ENCODE measurements around the gene PDXDC1. TPM values are rescaled to one million over a fixed set of nuclear protein-coding genes. Genes with fewer than 3 reads are reported as not detected.
"Not testable (repeated sequence)": the region's sequence is repeated elsewhere in the genome, so short reads cannot be mapped to it uniquely, and the experiment has no call there.

PDXDC1 gene, protein sequence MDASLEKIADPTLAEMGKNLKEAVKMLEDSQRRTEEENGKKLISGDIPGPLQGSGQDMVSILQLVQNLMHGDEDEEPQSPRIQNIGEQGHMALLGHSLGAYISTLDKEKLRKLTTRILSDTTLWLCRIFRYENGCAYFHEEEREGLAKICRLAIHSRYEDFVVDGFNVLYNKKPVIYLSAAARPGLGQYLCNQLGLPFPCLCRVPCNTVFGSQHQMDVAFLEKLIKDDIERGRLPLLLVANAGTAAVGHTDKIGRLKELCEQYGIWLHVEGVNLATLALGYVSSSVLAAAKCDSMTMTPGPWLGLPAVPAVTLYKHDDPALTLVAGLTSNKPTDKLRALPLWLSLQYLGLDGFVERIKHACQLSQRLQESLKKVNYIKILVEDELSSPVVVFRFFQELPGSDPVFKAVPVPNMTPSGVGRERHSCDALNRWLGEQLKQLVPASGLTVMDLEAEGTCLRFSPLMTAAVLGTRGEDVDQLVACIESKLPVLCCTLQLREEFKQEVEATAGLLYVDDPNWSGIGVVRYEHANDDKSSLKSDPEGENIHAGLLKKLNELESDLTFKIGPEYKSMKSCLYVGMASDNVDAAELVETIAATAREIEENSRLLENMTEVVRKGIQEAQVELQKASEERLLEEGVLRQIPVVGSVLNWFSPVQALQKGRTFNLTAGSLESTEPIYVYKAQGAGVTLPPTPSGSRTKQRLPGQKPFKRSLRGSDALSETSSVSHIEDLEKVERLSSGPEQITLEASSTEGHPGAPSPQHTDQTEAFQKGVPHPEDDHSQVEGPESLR
- 10 to 100 TPM; 50.6 to 80.4 TPM for total RNA-seq

DNA sequence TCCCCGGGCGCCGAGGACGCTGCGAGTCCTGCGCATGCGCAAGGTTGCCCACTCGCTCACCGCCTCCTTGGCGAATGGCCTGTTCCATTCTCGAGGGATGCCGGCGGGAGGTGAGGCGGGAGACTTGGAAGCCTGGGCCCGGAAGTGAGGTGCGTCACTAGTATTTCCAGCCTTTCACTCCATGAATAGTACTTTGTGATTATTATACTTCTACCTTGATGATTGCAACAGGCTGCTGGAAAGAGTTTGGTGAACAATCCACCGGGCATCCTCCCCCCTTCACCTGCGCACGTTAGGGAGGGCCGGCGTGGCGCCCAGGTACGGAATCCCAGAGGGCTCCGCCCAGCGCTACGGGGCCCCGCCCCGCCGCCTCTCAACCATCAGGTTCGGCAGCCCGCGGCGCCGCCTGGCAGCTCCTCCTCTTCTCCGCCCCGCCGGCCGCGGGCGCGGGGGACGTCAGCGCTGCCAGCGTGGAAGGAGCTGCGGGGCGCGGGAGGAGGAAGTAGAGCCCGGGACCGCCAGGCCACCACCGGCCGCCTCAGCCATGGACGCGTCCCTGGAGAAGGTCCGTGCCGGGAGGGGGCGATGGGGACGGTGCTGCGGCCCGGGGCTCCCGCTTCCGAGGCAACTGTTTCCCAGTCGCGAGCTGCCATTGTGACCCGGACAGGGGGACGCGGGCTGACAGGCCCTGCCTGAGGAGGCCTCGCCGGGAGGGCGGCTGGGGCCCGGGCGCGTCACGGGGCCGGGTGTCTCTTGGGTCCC is at the start of gene PDXDC1:
Gene PDXDC1 (plus strand): TSS at position 371 of the 762 bp plus-strand sequence. CDS start 174 bp downstream, at position 545.
- not testable (repeated sequence) for H3K36me3 Mint-ChIP-seq, H3K9me3 Mint-ChIP-seq
- H3K27ac Mint-ChIP-seq, result peak within 1 kb of the TSS; percentile 65 to 87
- ATAC-seq, result peak; percentile 94 to 98
- DNase-seq (ENCODE audit: low spot score in 2 of 2), result peak; percentile 93 to 97

DNA sequence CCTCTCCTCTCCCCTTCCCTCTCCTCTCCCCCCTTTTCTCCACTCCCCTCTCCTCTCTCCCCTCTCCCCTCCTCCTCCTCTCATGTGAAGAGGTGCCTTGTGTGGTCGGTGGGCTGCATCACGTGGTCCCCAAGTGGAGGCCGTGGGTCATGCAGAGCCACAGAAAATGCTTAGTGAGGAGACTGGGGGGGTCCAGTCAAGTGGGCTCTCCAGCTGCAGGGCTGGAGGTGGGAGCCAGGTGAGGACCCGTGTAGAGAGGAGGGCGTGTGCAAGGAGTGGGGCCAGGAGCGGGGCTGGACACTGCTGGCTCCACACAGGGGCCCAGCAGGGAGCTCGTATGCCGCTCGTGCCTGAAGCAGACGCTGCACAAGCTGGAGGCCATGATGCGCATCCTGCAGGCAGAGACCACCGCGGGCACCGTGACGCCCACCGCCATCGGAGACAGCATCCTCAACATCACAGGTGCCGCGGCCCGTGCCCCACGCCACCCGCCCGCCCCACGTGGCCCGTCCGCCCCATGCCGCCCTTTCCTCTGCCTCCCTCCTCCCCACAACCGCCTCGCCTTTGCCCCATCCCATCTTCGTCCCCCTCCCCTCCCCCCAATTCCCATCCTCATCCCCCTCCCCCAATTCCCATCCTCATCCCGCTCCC is 46.6 kb upstream of the PDXDC1 start:
- ATAC-seq (peak in 1 of 2 donors; percentile 47), DNase-seq (ENCODE audit: low spot score in 2 of 2) (peak in 1 of 2 donors; percentile 55)
- not testable (repeated sequence) for H3K36me3 Mint-ChIP-seq, H3K9me3 Mint-ChIP-seq
- H3K27ac Mint-ChIP-seq, result peak overlapping the region; percentile 66 to 75

DNA sequence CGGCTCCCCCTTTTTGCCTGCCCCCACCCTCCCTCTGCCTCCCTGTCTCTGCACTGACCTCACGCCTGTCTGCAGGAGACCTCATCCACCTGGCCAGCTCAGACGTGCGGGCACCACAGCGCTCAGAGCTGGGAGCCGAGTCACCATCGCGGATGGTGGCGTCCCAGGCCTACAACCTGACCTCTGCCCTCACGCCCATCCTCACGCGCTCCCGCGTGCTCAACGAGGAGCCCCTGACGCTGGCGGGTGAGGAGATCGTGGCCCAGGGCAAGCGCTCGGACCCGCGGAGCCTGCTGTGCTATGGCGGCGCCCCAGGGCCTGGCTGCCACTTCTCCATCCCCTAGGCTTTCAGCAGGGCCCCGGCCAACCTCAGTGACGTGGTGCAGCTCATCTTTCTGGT is 45.6 kb upstream of the PDXDC1 start:
- not testable (repeated sequence) for ATAC-seq; H3K9me3 Mint-ChIP-seq; H3K36me3 Mint-ChIP-seq; H3K27ac Mint-ChIP-seq; DNase-seq (ENCODE audit: low spot score in 2 of 2)

DNA sequence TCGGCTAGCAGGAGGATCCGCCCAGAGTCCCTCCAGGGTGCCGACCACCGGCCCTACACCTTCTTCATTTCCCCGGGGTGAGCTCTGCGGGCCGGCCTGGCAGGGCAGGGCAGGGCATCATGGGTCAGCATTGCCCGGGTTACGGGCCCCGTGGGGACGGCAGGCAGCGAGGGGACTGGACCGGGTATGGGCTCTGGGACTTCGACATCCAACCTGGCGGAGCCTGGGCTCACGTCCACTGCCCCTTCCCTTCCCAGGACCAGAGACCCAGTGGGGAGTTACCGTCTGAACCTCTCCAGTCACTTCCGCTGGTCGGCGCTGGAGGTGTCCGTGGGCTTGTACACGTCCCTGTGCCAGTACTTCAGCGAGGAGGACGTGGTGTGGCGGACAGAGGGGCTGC is 44.6 kb upstream of the PDXDC1 start:
- H3K27ac Mint-ChIP-seq; ATAC-seq; DNase-seq (ENCODE audit: low spot score in 2 of 2); H3K36me3 Mint-ChIP-seq; H3K9me3 Mint-ChIP-seq: not testable (repeated sequence)

DNA sequence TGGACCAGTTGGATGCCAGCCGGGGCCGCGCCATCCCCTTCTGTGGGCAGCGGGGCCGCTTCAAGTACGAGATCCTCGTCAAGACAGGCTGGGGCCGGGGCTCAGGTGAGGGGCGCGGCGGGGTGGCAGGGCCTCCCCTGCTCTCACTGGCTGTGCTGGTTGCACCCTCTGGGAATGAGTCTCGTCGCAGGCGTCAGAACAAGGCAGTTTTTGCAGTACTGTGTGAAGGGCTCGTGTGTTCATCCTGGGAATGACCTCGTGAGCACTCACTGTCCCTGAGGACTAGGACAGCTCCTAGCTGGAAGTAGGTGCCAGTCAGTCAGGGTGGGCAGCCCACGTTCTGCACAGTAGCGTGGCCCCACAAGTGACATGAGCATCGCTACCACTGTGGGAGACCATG is 43.9 kb upstream of the PDXDC1 start:
- ATAC-seq, result not testable (repeated sequence)

DNA sequence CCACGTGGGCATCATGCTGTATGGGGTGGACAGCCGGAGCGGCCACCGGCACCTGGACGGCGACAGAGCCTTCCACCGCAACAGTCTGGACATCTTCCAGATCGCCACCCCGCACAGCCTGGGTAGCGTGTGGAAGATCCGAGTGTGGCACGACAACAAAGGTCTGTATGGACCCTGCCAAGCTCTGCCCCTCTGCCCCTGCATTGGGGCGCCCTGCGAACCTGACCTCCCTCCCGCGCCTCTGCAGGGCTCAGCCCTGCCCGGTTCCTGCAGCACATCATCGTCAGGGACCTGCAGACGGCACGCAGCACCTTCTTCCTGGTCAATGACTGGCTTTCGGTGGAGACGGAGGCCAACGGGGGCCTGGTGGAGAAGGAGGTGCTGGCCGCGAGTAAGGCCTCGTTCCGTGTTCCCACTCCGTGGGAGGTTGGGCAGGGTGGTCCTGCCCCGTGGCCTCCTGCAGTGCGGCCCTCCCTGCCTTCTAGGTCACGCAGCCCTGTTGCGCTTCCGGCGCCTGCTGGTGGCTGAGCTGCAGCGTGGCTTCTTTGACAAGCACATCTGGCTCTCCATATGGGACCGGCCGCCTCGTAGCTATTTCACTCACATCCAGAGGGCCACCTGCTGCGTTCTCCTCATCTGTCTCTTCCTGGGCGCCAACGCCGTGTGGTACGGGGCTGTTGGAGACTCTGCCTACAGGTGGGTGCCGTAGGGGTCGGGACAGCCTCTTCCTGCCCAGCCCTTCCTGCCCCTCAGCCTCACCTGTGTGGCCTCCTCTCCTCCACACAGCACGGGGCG is 42.0 kb upstream of the PDXDC1 start:
- H3K36me3 Mint-ChIP-seq; ATAC-seq; DNase-seq (ENCODE audit: low spot score in 2 of 2); H3K27ac Mint-ChIP-seq; H3K9me3 Mint-ChIP-seq: not testable (repeated sequence)

More for the DNA sequence above, 43.9 kb upstream of the PDXDC1 start:
- H3K27ac Mint-ChIP-seq; DNase-seq (ENCODE audit: low spot score in 2 of 2); H3K9me3 Mint-ChIP-seq; H3K36me3 Mint-ChIP-seq: not testable (repeated sequence)

DNA sequence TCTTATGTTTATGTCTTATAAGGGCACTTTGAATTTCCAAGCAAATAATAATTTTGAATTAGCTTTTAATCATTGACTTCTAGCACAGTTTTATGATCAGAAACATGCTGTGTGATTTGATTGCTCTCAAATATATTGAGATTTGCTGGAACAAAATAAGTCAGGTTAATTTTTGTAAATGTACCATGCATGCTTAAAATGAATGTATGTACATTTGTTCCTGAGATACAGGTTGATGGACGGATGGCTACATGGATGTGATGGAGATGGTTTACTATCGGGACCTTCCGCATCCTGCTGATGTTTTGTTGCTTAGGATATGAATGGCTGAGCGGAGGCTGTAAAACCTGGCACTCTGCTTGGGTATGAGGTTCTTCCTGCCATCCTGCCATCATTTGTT is 37.7 kb upstream of the PDXDC1 start, which contains the start of gene NPIPA1:
Gene NPIPA1 (plus strand): TSS at position 301 of the 400 bp plus-strand sequence. CDS start 0 bp downstream, at position 301.
- not testable (repeated sequence) for H3K36me3 Mint-ChIP-seq; ATAC-seq; H3K27ac Mint-ChIP-seq; H3K9me3 Mint-ChIP-seq; DNase-seq (ENCODE audit: low spot score in 2 of 2)

DNA sequence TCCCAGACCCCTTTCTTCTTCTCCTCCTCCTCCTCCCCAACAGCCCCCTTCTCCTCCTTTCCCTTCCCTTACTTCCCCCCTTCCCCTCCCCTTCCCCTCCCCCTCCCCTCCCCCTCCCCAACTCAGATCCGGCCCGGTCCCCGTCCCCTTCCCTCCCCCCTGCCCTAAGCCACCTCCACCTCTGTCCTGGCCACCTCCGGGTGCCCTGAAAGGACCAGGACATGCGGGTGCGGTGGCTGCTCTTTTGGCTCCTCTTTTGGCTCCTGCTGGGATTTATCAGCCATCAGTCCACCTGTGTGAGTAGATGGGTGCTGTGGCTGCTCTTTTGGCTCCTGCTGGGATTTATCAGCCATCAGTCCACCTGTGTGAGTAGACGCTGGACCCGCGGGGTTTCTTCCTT is 36.8 kb upstream of the PDXDC1 start:
- DNase-seq (ENCODE audit: low spot score in 2 of 2); H3K27ac Mint-ChIP-seq; ATAC-seq; H3K36me3 Mint-ChIP-seq; H3K9me3 Mint-ChIP-seq: not testable (repeated sequence)

DNA sequence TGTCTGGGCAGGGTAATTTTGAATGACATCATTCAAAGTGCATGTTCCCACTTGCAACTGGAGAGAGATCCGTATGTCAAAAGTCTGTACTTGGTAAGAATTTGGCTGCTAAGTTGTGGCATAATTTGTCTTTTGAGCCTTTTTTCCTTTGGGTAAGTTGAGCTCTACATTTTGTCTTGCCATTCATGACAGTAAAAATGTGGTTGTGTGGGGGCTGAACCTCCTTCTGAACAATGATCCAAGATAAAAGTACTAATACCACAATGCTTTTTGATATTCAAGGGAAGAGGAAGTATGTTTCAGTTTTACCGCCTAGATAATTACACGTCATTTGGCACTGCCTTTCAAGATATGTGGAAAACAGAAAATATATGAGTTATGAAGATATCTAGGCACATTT is 32.1 kb upstream of the PDXDC1 start:
- not testable (repeated sequence) for DNase-seq (ENCODE audit: low spot score in 2 of 2); ATAC-seq; H3K9me3 Mint-ChIP-seq; H3K36me3 Mint-ChIP-seq; H3K27ac Mint-ChIP-seq

DNA sequence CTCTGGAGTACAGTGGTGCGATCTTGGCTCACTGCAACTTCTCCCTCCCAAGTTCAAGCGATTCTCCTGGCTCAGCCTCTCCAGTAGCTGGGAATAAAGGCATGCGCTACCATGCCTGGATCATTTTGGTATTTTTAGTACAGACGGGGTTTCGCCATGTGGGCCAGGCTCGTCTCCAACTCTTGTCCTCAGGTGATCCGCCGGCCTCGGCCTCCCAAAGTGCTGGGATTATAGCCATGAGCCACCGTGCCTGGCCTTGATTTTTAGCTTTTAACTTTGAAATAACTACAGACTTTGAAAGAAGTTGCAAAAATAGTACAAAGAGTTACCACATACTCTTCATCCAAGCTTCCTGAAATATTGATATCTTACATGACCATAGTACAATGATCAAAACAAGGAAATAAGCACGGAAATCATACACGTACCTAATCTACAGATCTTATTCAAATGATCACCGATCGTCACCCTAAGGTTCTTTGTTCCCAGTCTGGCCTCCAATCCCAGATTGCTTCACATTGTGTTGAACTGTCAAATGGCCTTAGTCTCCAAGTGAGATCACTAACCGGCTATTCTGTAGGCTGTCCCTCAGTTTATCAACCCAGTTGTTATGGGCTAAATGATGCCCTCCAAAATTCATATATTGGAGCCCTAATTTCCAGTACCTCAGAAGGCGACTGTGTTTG is 19.1 kb upstream of the PDXDC1 start:
- no peak overlapping the region for H3K27ac Mint-ChIP-seq
- no peak for ATAC-seq
- H3K36me3 Mint-ChIP-seq, result no peaks in the 10 kb centered on the region
- H3K9me3 Mint-ChIP-seq, result no peaks in the 10 kb centered on the region
- no peak for DNase-seq (ENCODE audit: low spot score in 2 of 2)

DNA sequence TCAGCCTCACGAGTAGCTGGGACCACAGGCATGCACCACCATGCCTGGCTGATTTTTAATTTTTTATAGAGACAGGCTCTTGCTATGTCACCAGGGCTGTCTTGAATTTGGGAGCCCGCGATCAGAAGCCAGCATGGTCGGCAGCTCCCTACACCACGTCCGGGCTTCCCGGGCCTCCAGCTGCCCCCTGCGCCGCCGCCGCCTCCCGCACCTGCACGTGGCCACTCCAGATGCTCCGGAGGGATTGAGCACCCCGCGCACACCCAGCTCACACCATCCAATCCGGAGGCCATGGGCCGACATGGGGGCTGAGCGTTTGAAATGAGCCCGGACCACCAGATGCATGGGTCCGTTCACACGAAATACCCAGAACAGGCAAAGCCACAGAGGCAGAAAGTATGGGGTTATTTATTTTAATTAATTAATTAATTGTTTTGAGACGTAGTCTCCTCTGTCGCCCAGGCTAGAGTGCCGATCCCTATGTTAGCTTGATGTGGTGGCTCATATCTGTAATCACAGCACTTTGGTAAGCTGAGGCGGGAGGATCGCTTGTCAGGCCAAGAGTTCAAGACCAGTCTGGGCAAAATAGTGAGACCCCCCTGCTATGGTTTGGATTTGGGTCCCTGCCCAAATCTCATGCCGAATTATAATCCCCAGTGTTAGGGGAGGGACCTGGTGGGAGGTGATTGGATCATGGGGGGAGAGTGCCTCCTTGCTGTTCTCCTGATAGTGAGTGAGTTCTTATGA is 17.1 kb upstream of the PDXDC1 start:
- Mint-ChIP-seq H3K9me3 (no peaks in the 10 kb centered on the region), H3K36me3 (no peaks in the 10 kb centered on the region), H3K27ac (no peak overlapping the region)
- ATAC-seq (no peak), DNase-seq (ENCODE audit: low spot score in 2 of 2) (no peak)

DNA sequence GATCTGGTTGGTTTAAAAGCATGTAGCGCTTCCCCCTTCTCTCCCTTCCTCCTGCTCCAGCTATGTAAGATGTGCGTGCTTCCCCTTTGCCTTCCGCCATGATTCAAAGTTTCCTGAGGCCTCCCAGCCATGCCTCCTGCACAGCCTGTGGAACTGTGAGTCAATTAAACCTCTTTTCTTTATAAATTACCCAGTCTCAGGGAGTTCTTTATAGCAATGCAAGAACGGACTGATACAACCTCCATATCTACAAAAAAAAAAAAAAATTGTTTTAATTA is 16.6 kb upstream of the PDXDC1 start:
- DNase-seq (ENCODE audit: low spot score in 2 of 2) (no peak), ATAC-seq (no peak)
- no peaks in the 10 kb centered on the region for H3K36me3 Mint-ChIP-seq
- H3K9me3 Mint-ChIP-seq, result no peaks in the 10 kb centered on the region
- H3K27ac Mint-ChIP-seq, result no peak overlapping the region

DNA sequence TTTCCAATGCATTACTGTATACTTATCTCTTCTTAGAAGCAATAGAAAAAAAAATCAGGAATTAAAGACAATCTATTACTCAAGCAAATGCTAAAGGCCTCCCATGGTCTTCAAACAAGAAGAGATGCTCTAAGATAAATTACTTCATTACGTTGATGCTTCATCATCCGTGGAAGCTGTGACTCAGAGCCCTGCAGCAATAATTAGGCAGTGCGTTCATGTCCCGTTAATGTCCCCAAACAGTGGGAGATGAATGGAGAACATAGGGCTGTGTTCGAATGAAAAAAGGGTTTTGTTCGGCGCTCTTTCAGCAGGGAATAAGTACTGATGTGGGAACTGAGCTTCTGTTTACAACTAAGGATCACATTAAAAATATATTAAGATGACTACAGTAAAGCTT is 15.9 kb upstream of the PDXDC1 start:
- no peak for ATAC-seq
- DNase-seq (ENCODE audit: low spot score in 2 of 2), result no peak
- H3K9me3 Mint-ChIP-seq, result no peaks in the 10 kb centered on the region
- no peaks in the 10 kb centered on the region for H3K36me3 Mint-ChIP-seq
- no peak overlapping the region for H3K27ac Mint-ChIP-seq

DNA sequence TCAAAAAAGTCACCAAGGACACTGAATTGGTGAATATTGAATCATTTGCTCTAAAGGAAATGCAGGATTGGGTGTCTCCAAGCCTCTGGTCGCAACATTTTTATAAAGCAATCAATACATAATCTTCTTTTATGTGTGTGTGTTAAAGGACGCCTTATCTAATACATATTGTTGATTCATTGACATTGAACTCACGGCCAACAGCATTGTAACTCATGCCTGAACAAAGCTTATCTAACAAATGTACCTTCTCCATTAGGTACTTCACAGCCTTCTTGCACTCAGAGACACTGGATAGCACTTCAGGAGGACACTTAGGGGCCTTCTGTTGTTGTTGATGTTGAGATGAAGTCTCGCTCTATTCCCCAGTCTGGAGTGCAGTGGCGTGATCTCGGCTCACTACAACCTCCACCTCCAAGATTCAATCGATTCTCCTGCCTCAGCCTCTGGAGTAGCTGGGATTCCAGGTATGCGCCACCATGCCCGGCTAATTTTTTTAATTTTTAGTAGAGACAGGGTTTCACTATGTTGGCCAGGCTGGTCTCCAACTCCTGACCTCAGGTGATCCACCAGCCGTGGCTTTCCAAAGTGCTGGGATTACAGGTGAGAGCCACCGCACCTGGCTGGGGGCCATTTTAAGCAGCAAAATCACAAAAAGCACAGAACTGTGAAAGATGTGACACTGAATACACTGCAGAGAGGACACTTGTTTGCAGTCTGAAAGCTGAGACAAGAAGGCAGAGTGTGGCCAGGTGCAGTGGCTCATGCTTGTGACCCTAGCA is 13.2 kb upstream of the PDXDC1 start:
- DNase-seq (ENCODE audit: low spot score in 2 of 2) (no peak), ATAC-seq (no peak)
- Mint-ChIP-seq H3K9me3 (no peaks in the 10 kb centered on the region), H3K27ac (no peak overlapping the region), H3K36me3 (no peaks in the 10 kb centered on the region)
